GM15510 (cell line): ENCODE measurements around the gene RSRP1.

ENCODE experiments used
- POLR2A ChIP-seq: IDR thresholded peaks from 3 replicates; pipeline ENCODE4 v1.6.1; 2011; ENCODE audit warnings: borderline replicate concordance; ENCODE audit not compliant: insufficient read length; ENCODE audit errors: extremely low read depth

Gene RSRP1

DNA sequence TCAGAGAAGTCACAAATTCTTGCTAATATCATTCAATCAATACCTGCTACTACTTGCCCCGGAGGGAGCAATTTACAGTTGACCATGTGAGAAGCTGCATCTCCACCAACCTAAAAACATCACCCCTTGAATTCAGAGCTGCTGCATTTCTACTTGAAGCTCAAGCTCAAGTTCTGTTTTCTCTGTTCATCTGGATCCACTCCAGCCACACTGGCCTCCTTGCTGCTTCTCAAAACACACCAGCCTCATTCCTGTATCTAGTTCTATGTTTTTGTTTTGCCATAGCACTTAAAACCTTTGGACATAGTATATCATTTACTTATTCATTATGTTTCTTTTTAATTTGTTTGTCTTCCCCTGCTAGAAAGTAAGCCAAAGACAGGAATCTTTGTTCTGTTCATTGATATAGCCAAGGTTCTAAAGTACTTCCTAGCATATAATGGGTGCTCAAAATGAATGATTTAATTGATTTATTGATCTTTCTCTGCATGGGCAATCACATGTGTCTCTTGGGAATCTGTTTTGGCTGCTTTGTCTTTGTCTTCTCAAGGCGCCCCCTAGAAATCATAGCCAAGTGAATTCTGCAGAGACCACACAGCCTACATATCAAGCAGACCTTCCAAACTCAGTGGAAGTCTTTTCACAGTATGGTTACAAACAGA lies 38.6 kb downstream of the RSRP1 start:
- TF ChIP-seq POLR2A, result no peak

DNA sequence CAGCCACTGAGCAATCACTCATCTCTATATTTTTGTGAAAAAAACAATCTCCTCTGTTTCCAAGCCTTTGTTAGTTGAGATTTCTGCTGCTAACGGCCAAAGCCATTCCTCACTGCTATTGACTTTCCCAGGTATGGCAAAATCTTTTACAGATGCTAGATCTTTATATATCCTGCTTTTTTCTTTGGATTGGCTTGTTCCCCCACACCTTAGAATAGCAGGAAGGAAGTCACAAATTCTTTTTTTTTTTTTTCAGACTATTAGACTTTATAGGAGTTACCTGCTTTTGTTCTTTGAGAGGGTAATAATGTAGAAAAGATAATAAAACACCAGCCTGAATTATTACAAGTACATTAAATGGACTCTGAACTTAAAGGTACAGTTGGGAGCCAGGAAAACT lies 39.2 kb downstream of the RSRP1 start:
- TF ChIP-seq POLR2A, result no peak

DNA sequence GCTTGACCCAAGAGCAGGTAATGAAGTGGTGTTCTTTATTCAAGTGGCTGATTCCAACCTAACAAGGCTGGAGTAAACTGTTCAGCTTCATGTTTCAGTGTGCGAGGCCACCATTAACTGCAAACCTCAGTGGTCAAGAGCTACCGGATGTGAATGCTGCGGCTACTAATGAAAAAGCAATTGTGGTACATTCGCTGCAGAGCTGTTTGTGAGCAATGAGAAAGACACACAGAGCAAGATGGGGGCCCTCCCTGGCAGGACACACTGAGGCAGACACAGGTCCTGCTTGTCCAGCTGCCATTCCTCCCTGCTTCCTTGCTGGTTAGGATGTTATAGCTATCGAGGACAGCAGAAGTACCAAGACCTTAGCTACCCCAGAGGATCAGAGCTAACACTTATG lies 41.1 kb downstream of the RSRP1 start:
- no peak for TF ChIP-seq POLR2A

DNA sequence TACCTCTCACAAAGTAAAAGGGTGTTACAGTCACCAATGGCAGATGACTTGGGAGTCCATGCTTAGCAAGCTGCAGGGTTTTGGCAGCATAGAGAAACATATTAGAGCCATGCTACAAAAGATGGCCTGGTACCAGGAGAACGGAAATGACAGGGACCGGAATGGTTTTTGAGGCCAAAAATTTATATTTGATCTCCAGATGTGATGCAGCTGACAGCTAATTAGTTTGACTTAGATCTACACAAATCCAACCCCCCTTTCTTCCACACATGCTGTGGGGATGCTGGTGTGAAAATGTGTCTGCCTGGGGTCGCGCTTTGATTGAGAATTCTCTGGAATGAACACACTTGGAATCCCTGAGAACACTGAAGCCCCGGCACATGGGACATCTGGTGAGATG lies 41.5 kb downstream of the RSRP1 start:
- no peak for TF ChIP-seq POLR2A

DNA sequence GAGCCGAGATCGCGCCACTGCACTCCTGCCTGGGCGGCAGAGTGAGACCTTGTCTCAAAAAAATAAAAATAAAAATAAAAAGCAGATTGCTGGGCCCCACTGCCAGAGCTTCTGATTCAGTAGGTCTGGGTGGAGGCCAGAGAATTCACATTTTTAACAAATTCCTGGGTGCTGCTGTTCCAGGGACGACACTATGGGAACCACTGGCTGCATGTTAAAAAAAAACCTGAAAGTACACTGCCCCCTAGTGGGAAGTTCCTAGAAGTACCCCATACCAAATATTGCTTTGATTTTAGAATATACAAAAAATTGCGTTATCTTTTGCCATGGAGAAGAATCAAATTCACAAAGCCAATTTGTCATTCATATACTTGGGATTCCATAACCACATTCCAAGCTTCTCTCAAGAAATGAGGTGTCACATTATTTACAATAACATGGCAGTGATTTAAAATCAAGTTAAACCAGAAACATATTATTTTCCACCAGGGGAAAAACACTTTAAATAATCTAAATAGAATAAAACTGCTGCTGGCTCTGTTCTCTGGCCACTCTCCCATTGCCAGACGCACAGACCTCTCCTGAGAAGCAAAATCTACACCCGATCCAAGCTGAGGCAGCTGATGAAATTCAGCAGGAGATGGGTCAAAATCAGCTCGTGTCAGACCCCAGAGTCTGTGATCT lies 42.3 kb downstream of the RSRP1 start:
- TF ChIP-seq POLR2A, result no peak

GRCh38 chr1:25201006-25201405 lies 46.2 kb downstream of the RSRP1 start:
- TF ChIP-seq POLR2A, result no peak

GRCh38 chr1:25199819-25200620 lies 47.2 kb downstream of the RSRP1 start:
- no peak for TF ChIP-seq POLR2A

GRCh38 chr1:25198663-25199252 lies 48.5 kb downstream of the RSRP1 start:
- no peak for TF ChIP-seq POLR2A

GRCh38 chr1:25197982-25198662 lies 49.1 kb downstream of the RSRP1 start:
- TF ChIP-seq POLR2A, result no peak

- no peak for TF ChIP-seq POLR2A
Observed at GRCh38 chr1:25197235-25197975, 49.8 kb downstream of the RSRP1 start.

DNA sequence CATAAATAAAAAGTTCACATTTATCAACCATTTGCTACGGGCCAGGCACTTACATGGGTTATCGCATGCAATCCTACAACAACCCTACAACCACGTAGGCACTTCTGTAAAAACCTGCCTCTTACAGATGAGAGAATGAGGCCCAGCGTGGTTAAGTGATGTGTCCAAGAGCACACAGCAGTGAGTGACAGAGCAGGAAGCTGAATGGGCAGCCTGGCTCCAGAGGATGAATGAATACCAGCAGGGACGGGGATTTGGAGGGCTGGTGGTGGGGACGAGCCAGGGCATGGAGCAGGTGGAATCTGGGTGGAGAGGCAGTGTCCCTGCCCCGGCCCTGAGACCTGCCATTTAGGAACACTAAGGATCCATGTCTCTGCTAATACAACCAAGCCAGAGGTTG lies 50.4 kb downstream of the RSRP1 start:
- TF ChIP-seq POLR2A, result no peak

GRCh38 chr1:25195835-25196234 lies 51.4 kb downstream of the RSRP1 start:
- TF ChIP-seq POLR2A, result no peak

GRCh38 chr1:25194572-25195020 lies 52.7 kb downstream of the RSRP1 start:
- TF ChIP-seq POLR2A, result no peak

DNA sequence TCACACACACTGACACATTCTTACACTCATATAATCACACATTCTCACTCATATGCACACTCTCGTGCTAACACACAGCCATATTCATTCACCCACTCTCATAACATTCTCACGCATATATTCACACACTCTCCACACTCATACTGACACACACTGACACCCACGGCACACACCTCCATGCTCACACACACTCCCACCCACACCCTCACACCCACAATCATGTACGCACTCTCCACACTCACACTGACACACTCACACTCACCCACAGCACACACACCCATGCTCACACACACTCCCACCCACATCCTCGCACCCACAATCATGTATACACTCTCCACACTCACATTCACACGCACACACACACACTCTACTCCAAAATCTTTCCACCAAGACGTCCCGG lies 53.2 kb downstream of the RSRP1 start:
- TF ChIP-seq POLR2A, result no peak
